Measurements from ENCODE around the gene EHMT1. TPM values are rescaled to one million over a fixed set of nuclear protein-coding genes. Genes with fewer than 3 reads are reported as not detected.

Gene EHMT1
- total RNA-seq, 2 donors from 2014 or later, result 137 to 139 TPM

GRCh38 chr9:137606005-137606621, 12.7 kb upstream of the EHMT1 start:
- no peak for DNase-seq
- 8 to 61% methylated on average over 9 to 57 of the region's 57 CpGs for WGBS, 2 experiments (ENCODE audit: insufficient coverage in 1 of 2, insufficient read length in 1 of 2)
- H3K9ac ChIP-seq (ENCODE audit: extremely low read depth, low read length, poor library complexity, severe bottlenecking), result peak overlapping the region; percentile 47
- no peak overlapping the region for H3K27ac ChIP-seq (ENCODE audit: low read depth, low read length)
- H3K9me3 Mint-ChIP-seq, result no peaks in the 10 kb centered on the region
- no peaks in the 10 kb centered on the region for H3K4me1 ChIP-seq (ENCODE audit: control insufficient read depth, insufficient read depth, low read length)
- H3K4me1 Mint-ChIP-seq, result peaks cover 22% of the 10 kb centered on the region
- no peak overlapping the region for H3K27ac Mint-ChIP-seq
- H3K36me3 Mint-ChIP-seq (ENCODE audit: low read depth), result no peaks in the 10 kb centered on the region
- H3K27me3 Mint-ChIP-seq (ENCODE audit: insufficient read depth), result peaks cover 6% of the 10 kb centered on the region
- no peaks in the 10 kb centered on the region for H3K36me3 ChIP-seq (ENCODE audit: control insufficient read depth, insufficient read depth, low read length)
- H3K27me3 ChIP-seq (ENCODE audit: control insufficient read depth, insufficient read depth, low read length, poor library complexity, severe bottlenecking), result no peaks in the 10 kb centered on the region
- peak overlapping the region; percentile 77 for H3K4me3 ChIP-seq (ENCODE audit: low read length)
- H3K9me3 ChIP-seq (ENCODE audit: control insufficient read depth, low read length), result no peaks in the 10 kb centered on the region
- peak overlapping the region; percentile 62 for H3K4me3 Mint-ChIP-seq
- no peak for TF ChIP-seq CTCF (conservative IDR thresholded peaks at IDR 0.05)

- Histone ChIP-seq H3K27me3 (ENCODE audit: control insufficient read depth, insufficient read depth, low read length, poor library complexity, severe bottlenecking) (no peaks in the 10 kb centered on the region), H3K4me1 (ENCODE audit: control insufficient read depth, insufficient read depth, low read length) (no peaks in the 10 kb centered on the region), H3K9ac (ENCODE audit: extremely low read depth, low read length, poor library complexity, severe bottlenecking) (no peak overlapping the region), H3K36me3 (ENCODE audit: control insufficient read depth, insufficient read depth, low read length) (no peaks in the 10 kb centered on the region), H3K4me3 (ENCODE audit: low read length) (peak overlapping the region; percentile 77), H3K27ac (ENCODE audit: low read depth, low read length) (no peak overlapping the region), H3K9me3 (ENCODE audit: control insufficient read depth, low read length) (no peaks in the 10 kb centered on the region)
- peaks cover 6% of the 10 kb centered on the region for H3K27me3 Mint-ChIP-seq (ENCODE audit: insufficient read depth)
- H3K36me3 Mint-ChIP-seq (ENCODE audit: low read depth), result no peaks in the 10 kb centered on the region
- no peaks in the 10 kb centered on the region for H3K9me3 Mint-ChIP-seq
- peak; percentile 57 for DNase-seq
- peak overlapping the region; percentile 62 for H3K4me3 Mint-ChIP-seq
- peaks cover 27% of the 10 kb centered on the region for H3K4me1 Mint-ChIP-seq
- no peak for TF ChIP-seq CTCF (conservative IDR thresholded peaks at IDR 0.05)
- 73 to 88% methylated on average over 3 to 13 of the region's 13 CpGs for WGBS, 2 experiments (ENCODE audit: insufficient coverage in 1 of 2, insufficient read length in 1 of 2)
- no peak overlapping the region for H3K27ac Mint-ChIP-seq
Observed at GRCh38 chr9:137606734-137607138, 12.1 kb upstream of the EHMT1 start.

GRCh38 chr9:137607141-137607857, 11.5 kb upstream of the EHMT1 start:
- no peak overlapping the region for H3K27ac Mint-ChIP-seq
- H3K9ac ChIP-seq (ENCODE audit: extremely low read depth, low read length, poor library complexity, severe bottlenecking), result no peak overlapping the region
- 89 to 91% methylated on average over 9 to 17 of the region's 17 CpGs for whole genome bisulfite sequencing, 2 experiments (ENCODE audit: insufficient coverage in 1 of 2, insufficient read length in 1 of 2)

More at GRCh38 chr9:137607141-137607857, 11.5 kb upstream of the EHMT1 start:
- Histone ChIP-seq H3K4me3 (ENCODE audit: low read length) (peak overlapping the region; percentile 77), H3K9me3 (ENCODE audit: control insufficient read depth, low read length) (no peaks in the 10 kb centered on the region), H3K36me3 (ENCODE audit: control insufficient read depth, insufficient read depth, low read length) (no peaks in the 10 kb centered on the region), H3K4me1 (ENCODE audit: control insufficient read depth, insufficient read depth, low read length) (no peaks in the 10 kb centered on the region), H3K27me3 (ENCODE audit: control insufficient read depth, insufficient read depth, low read length, poor library complexity, severe bottlenecking) (no peaks in the 10 kb centered on the region), H3K27ac (ENCODE audit: low read depth, low read length) (no peak overlapping the region)
- H3K4me3 Mint-ChIP-seq, result peak overlapping the region; percentile 62
- no peaks in the 10 kb centered on the region for H3K36me3 Mint-ChIP-seq (ENCODE audit: low read depth)
- H3K9me3 Mint-ChIP-seq, result no peaks in the 10 kb centered on the region
- H3K27me3 Mint-ChIP-seq (ENCODE audit: insufficient read depth), result peaks cover 6% of the 10 kb centered on the region
- peaks cover 27% of the 10 kb centered on the region for H3K4me1 Mint-ChIP-seq
- DNase-seq, result no peak
- TF ChIP-seq CTCF (conservative IDR thresholded peaks at IDR 0.05), result no peak
